ENCODE data around the gene PER1. TPM values are rescaled to one million over a fixed set of nuclear protein-coding genes. Genes with fewer than 3 reads are reported as not detected.

PER1 gene
- total RNA-seq, 2 experiments from 2014 or later: 15.4 to 48.0 TPM

GRCh38 chr17:8167526-8167925, 15.3 kb upstream of the PER1 start:
- BruUV-seq (replicated peaks): no TSS peak
- no peaks in the 10 kb centered on the region for H3K9me3 ChIP-seq (ENCODE audit: low read length)
- H3K9me2 ChIP-seq (ENCODE audit: insufficient read depth, low read length): no peaks in the 10 kb centered on the region
- TF ChIP-seq EZH2phosphoT487 (IDR thresholded peaks at IDR 0.05; ENCODE audit: borderline replicate concordance, low read depth, low read length): no peak
- TF ChIP-seq CTCF (conservative IDR thresholded peaks at IDR 0.05; ENCODE audit: low read length): no peak
- ChIA-PET CTCF (ENCODE audit: unreplicated experiment) (no interaction called here), POLR2A (interaction anchor here (1.1 kb wide), 1 partner anchor 11 kb away, joined by 3 read pairs; no protein-coding TSS in a partner anchor)
- no peak overlapping the region for H3K27ac ChIP-seq (ENCODE audit: low read depth, low read length, poor library complexity, severe bottlenecking)
- no peaks in the 10 kb centered on the region for H4K20me1 ChIP-seq (ENCODE audit: insufficient read depth, low read length)
- peaks cover 25% of the 10 kb centered on the region for H3K4me1 ChIP-seq (ENCODE audit: insufficient read depth, low read length, poor library complexity, severe bottlenecking)
- no peak for DNase-seq (ENCODE audit: low spot score)
- no peaks in the 10 kb centered on the region for H3K36me3 ChIP-seq (ENCODE audit: insufficient read depth, low read length)
- no peak overlapping the region for H3K4me3 ChIP-seq (ENCODE audit: low read depth, low read length, poor library complexity, severe bottlenecking)
- peaks cover 2% of the 10 kb centered on the region; the same call in 1 of the 2 replicates for H3K79me2 ChIP-seq (ENCODE audit: insufficient read depth, low read depth, low read length)
- intact Hi-C loops (cut with micrococcal nuclease; ENCODE audit: unreplicated experiment): no loop called here
- H2AFZ ChIP-seq (ENCODE audit: low read length): no peak overlapping the region
- no peak overlapping the region for H3K4me2 ChIP-seq (ENCODE audit: low read length)

GRCh38 chr17:8166731-8167130, 14.5 kb upstream of the PER1 start:
- no peaks in the 10 kb centered on the region for H3K9me3 ChIP-seq (ENCODE audit: low read length)
- peaks cover 10% of the 10 kb centered on the region; the same call in 1 of the 2 replicates for H3K79me2 ChIP-seq (ENCODE audit: insufficient read depth, low read depth, low read length)
- peaks cover 24% of the 10 kb centered on the region for H3K4me1 ChIP-seq (ENCODE audit: insufficient read depth, low read length, poor library complexity, severe bottlenecking)
- BruUV-seq (replicated peaks): no TSS peak
- no peak overlapping the region for H3K4me3 ChIP-seq (ENCODE audit: low read depth, low read length, poor library complexity, severe bottlenecking)
- DNase-seq (ENCODE audit: low spot score): no peak
- ChIA-PET CTCF (ENCODE audit: unreplicated experiment) (no interaction called here), POLR2A (no interaction called here)
- H3K4me2 ChIP-seq (ENCODE audit: low read length): no peak overlapping the region
- no peaks in the 10 kb centered on the region for H3K9me2 ChIP-seq (ENCODE audit: insufficient read depth, low read length)
- TF ChIP-seq EZH2phosphoT487 (IDR thresholded peaks at IDR 0.05; ENCODE audit: borderline replicate concordance, low read depth, low read length) (no peak), CTCF (conservative IDR thresholded peaks at IDR 0.05; ENCODE audit: low read length) (no peak)
- no peaks in the 10 kb centered on the region for H3K36me3 ChIP-seq (ENCODE audit: insufficient read depth, low read length)
- H2AFZ ChIP-seq (ENCODE audit: low read length): no peak overlapping the region
- intact Hi-C loops (cut with micrococcal nuclease; ENCODE audit: unreplicated experiment): no loop called here
- no peak overlapping the region for H3K27ac ChIP-seq (ENCODE audit: low read depth, low read length, poor library complexity, severe bottlenecking)
- H4K20me1 ChIP-seq (ENCODE audit: insufficient read depth, low read length): no peaks in the 10 kb centered on the region

GRCh38 chr17:8164815-8165131, 12.6 kb upstream of the PER1 start:
- H2AFZ ChIP-seq (ENCODE audit: low read length): peak overlapping the region; percentile 76
- H3K27ac ChIP-seq (ENCODE audit: low read depth, low read length, poor library complexity, severe bottlenecking): peak overlapping the region; percentile 50
- no TSS peak for BruUV-seq (replicated peaks)

More at GRCh38 chr17:8164815-8165131, 12.6 kb upstream of the PER1 start:
- Histone ChIP-seq H3K4me3 (ENCODE audit: low read depth, low read length, poor library complexity, severe bottlenecking) (no peak overlapping the region), H3K4me2 (ENCODE audit: low read length) (peak overlapping the region; percentile 71), H3K79me2 (ENCODE audit: insufficient read depth, low read depth, low read length) (peaks cover 14% of the 10 kb centered on the region; the same call in 1 of the 2 replicates), H3K9me2 (ENCODE audit: insufficient read depth, low read length) (no peaks in the 10 kb centered on the region), H4K20me1 (ENCODE audit: insufficient read depth, low read length) (no peaks in the 10 kb centered on the region), H3K9me3 (ENCODE audit: low read length) (no peaks in the 10 kb centered on the region), H3K4me1 (ENCODE audit: insufficient read depth, low read length, poor library complexity, severe bottlenecking) (peaks cover 39% of the 10 kb centered on the region), H3K36me3 (ENCODE audit: insufficient read depth, low read length) (peaks cover 13% of the 10 kb centered on the region; the same call in 1 of the 2 replicates)
- CTCF ChIA-PET (ENCODE audit: unreplicated experiment): no interaction called here
- POLR2A ChIA-PET: interaction anchor here (0.6 to 1.9 kb wide), 3 partner anchors 9 to 59 kb away, joined by 3 to 12 read pairs (median 5); no protein-coding TSS in a partner anchor
- intact Hi-C loops (cut with micrococcal nuclease; ENCODE audit: unreplicated experiment): no loop called here
- no peak for DNase-seq (ENCODE audit: low spot score)
- TF ChIP-seq CTCF (conservative IDR thresholded peaks at IDR 0.05; ENCODE audit: low read length): no peak
- no peak for TF ChIP-seq EZH2phosphoT487 (IDR thresholded peaks at IDR 0.05; ENCODE audit: borderline replicate concordance, low read depth, low read length)
